GM18502 (cell line): ENCODE results near the gene DGKZ.
A peak's percentile ranks its signal among the peaks of the same experiment; 100 is the strongest.
"Not testable (repeated sequence)": the region's sequence is repeated elsewhere in the genome, so short reads cannot be mapped to it uniquely, and the experiment has no call there.

Experiments
- ATAC-seq: cut with Tn5 transposase; IDR thresholded peaks from one replicate; pipeline ENCODE4 v1.9.1; 2021; ENCODE audit warnings: mild to moderate bottlenecking; ENCODE audit not compliant: unreplicated experiment, poor library complexity

DGKZ gene

DNA sequence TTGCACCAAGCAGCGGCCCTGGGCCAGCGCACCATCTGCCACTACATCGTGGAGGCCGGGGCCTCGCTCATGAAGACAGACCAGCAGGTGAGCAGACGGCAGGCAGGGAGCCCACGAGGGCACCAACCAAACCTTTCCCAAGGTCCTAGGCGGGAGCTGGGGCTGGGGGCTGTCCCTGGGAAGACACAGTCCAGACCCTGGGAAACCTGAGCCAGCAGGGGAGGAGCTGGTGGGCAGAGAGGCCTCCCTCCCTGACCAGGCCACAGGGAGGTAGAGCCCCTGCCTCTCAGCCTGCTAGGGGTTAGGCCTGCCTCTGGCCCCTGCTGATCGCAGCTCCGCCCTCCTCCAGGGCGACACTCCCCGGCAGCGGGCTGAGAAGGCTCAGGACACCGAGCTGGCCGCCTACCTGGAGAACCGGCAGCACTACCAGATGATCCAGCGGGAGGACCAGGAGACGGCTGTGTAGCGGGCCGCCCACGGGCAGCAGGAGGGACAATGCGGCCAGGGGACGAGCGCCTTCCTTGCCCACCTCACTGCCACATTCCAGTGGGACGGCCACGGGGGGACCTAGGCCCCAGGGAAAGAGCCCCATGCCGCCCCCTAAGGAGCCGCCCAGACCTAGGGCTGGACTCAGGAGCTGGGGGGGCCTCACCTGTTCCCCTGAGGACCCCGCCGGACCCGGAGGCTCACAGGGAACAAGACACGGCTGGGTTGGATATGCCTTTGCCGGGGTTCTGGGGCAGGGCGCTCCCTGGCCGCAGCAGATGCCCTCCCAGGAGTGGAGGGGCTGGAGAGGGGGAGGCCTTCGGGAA lies 32.4 kb downstream of the DGKZ start:
- ATAC-seq, result not testable (repeated sequence)

DNA sequence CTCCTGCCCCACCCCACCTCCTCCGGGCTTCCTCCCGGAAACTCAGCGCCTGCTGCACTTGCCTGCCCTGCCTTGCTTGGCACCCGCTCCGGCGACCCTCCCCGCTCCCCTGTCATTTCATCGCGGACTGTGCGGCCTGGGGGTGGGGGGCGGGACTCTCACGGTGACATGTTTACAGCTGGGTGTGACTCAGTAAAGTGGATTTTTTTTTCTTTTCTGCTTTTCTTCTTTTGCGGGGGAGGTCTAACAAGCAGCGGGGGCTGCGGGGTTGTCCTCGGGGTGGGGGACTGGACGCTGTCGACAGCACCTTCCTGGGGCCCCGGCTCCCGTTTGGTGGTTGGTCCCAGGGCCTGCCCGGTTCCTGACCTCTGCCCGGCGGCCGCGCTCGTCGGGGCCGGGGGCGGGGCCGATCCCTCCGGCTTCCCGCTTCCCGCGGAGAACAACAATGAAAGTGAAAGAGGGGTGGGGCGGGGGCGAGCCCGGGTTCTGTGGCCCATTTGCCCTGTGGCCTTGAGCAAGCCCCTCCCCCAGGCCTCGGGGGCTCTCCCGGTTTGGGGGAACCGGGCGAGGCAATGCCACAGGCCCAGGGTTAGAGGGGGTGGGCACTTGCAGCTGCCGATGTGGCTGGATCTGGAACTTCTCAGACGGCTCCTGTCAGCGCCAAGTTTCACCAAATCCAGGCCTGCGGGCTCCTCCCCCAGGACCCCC lies 33.2 kb downstream of the DGKZ start:
- no peak for ATAC-seq

DNA sequence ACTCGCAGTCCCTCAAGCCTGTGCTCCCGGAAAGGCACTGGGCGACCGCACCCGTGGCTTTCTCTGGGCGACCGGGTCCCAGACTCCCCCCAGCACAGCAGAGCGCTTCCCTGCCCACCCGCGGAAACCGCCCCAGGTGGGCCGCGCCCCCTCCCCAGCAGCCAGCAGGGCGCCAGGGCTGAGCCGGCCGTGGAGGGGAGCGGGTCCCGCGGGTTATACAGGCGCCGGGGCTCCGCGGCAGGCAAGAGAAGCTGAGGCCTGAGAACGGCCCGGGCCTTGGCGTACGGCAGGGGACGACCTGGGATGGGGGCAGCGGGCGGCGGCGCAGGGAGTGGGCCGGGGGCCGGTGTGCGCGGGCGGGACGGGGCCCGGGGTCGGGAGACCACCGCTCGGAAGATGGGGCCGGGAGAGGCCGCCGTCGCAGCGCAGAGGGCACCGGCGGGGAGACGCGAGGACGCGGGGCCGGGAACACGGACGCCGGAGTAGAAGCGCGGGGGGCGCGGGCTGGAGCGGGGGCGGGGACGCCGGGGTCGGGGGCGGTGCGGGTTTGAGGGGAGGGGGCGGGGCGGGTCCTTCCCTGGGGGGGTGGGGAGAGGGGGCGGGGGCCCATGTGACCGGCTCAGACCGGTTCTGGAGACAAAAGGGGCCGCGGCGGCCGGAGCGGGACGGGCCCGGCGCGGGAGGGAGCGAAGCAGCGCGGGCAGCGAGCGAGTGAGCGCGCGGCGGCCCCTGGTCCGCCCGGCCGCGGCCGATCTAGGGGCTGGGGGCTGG lies 34.0 kb downstream of the DGKZ start, which contains the start of gene MDK:
TSS of gene MDK (plus strand) at position 622 of the 771 bp plus-strand sequence. CDS start 389 bp downstream, outside the sequence.
- ATAC-seq, result no peak

DNA sequence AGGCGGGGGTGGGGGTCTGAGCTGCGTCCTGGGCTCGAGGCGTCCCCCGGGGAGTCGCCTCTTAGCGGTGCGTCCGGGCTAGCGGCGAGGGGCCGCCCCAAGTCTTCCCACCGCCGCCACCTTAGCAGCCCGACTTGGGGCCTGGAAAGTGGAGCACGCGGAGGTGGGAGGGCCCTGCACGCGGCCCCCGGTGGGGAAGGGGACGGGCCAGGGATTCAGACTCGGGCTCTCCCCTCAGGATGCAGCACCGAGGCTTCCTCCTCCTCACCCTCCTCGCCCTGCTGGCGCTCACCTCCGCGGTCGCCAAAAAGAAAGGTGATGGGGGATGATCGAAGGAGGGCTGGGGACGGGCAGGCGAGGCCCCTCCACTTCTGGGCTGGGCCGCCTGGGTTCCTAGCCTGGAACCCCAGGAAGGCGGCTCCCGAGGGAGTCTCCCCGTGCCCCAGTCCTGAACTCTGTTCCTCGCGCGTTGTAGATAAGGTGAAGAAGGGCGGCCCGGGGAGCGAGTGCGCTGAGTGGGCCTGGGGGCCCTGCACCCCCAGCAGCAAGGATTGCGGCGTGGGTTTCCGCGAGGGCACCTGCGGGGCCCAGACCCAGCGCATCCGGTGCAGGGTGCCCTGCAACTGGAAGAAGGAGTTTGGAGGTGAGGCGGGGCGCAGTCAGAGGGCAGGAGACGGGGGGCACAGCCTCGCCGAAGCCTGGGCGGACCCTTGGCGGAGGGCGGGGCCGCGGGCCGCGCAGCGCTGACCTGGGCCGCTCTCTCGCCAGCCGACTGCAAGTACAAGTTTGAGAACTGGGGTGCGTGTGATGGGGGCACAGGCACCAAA lies 34.8 kb downstream of the DGKZ start:
- no peak for ATAC-seq

DNA sequence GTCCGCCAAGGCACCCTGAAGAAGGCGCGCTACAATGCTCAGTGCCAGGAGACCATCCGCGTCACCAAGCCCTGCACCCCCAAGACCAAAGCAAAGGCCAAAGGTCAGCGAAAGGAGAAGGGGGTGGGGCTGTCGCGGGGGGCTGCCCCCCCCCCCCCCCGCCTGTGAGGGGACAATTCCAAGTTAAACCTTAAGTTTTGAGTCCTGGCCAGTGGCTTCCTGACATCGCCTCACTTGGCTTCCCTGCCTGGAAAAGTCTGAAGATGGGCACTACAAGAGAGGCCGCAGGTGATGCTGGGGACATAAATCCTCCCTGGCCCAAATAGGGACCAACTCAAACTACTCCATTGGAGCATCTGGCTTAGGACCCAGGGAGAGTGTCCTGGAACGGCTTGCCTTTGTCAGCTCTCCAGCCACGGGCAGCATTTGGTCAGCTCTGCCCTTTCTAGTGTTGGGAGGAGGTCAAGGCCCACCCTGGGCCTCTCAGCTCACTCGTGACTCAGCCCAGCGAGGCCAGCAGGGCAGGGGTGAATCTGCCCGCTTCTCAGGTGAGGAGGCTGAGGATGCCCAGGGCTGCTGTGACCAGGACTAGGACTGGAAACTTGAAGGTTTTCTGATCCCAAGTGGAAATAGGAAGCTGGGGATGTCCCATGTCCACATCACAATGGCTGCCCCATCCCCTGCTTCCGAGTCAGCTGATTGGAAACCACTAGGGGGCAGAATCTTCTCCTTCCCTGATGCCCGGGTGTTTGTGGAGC lies 35.6 kb downstream of the DGKZ start:
- no peak for ATAC-seq

DNA sequence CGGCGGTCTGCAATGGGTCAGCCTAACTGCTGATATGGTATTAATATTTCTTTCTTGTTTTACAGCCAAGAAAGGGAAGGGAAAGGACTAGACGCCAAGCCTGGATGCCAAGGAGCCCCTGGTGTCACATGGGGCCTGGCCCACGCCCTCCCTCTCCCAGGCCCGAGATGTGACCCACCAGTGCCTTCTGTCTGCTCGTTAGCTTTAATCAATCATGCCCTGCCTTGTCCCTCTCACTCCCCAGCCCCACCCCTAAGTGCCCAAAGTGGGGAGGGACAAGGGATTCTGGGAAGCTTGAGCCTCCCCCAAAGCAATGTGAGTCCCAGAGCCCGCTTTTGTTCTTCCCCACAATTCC lies 36.1 kb downstream of the DGKZ start:
- no peak for ATAC-seq

DNA sequence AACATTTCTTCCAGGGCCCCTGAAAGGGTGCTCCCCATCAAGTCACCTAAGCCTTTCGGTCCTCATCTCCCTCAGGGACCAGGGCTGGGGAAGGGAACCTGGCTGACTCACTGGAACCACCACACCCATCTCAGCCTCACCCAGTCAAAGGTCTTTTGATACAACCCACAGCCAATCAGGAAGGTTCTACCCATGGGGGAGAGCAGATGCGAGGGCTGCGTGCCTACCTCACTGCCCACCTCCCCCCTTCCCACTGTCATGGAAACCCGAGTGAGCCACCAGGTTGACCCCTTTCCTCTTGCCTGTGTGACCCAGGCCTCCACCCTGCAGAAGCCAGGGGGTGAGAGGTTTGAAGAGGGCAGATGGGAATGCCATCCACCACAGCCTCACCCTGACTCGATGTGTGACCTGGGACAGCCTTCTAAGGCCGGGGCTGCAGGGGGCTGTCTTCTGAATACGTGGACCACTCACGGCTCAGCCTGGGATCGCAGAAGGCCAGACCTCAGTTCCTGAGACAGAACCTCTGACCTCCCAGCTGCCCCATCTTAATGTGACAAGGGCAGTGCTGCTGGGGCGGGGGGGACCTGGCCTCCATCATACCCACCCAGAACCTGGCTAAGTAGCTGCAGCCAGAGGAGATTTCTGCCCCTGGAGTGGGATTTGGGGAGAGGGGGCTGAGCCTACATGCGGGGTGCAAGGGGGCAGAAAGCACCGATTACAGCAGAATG lies 36.9 kb downstream of the DGKZ start:
- no peak for ATAC-seq

DNA sequence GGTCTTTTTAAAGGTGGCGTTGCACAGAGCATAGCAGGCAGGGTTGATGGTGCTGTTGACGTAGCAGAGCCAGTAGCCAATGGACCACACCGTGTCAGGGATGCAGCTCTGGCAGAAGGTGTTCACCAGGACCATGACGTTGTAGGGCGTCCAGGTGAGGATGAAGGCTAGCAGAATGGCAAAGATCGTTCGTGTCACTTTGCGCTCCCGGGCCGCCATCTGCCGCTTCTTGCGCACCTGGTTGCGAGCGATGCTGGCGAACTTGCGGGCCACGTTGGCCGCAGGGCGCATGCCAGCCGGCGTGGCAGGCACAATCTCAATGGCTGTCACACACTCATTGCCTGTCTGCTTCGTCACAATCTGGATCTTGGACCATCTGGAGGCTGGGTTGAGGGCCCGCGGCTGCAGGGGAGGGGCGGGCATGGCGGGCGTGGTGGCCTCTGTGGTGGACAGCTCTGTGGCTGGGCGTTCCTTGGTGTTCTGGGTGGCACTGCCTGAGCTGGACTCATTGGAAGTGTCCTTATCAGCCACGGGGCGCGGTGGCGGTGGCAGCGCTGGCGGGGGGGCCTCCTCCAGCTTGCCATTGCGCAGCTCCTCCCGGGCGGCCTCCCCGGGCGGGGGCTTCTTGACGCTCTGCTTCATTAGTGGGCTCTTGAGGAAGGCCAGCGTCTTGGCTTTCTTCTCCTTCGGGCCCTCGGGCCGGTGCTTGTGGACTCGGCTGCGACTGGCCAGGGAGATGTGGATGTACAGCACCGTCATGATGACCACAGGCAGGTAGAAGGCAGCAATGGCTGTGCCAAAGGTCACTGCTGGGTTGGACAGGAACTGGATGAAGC lies 38.1 kb downstream of the DGKZ start:
- no peak for ATAC-seq

DNA sequence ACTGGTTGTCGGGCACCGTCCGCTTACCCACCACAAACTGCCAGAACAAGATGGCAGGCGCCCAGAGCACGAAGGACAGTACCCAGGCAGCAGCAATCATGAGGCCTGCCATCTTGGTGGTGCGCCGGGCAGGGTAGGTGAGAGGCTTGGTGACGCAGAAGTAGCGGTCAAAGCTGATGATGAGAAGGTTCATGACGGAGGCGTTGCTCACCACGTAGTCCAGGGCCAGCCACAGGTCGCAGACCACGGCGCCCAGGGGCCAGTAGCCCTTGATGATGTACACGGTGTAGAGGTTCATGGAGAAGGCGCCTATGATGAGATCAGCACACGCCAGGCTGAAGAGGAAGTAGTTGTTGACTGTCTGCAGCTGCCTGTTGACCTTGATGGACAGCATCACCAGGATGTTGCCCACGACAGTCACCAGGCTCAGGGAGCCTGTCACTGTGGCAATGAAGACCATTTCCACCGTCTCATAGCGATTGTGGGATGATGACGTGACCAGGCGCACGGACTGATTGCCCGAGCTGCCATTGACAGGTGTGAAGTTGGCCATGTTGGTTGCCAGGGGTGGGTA lies 38.8 kb downstream of the DGKZ start:
- ATAC-seq, result no peak

DNA sequence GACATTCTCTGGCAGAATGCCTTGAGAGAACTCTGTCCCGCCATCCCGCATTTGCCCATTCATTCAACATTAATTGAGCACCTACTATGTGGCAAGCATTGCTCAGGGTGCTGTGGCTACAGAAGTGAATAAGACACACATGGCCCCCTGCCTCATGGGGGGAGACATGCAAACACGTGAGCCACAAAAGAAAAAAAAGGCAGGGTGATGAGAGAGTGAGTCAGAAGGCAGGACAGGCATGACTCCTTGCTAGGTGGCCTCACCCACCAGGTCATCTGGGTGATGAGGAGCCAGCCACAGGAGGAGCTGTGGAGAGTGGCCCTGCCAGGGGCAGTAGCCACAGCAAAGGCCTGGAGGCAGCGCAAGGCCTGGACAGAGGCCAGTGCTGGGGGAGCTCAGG lies 39.4 kb downstream of the DGKZ start:
- no peak for ATAC-seq

DNA sequence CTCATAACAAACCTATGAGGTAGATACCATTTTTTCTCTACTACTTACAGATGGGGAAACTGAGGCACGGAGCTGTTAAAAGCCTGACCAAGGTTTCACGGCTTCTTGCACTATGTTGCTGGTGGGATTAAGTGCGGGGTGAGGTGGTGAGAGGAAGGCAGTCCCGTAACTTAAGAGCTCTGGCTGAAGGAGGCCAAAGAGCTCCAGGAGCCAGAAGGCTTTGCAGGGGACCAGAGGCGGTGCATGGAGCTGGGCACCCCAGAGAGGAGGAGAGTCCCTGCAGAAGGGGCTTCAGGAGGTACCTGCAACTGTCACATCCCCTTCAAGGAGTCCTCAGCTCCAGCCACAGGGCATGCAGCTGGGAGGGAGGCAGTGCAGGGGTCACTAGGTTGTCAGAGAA lies 40.2 kb downstream of the DGKZ start:
- ATAC-seq, result no peak

DNA sequence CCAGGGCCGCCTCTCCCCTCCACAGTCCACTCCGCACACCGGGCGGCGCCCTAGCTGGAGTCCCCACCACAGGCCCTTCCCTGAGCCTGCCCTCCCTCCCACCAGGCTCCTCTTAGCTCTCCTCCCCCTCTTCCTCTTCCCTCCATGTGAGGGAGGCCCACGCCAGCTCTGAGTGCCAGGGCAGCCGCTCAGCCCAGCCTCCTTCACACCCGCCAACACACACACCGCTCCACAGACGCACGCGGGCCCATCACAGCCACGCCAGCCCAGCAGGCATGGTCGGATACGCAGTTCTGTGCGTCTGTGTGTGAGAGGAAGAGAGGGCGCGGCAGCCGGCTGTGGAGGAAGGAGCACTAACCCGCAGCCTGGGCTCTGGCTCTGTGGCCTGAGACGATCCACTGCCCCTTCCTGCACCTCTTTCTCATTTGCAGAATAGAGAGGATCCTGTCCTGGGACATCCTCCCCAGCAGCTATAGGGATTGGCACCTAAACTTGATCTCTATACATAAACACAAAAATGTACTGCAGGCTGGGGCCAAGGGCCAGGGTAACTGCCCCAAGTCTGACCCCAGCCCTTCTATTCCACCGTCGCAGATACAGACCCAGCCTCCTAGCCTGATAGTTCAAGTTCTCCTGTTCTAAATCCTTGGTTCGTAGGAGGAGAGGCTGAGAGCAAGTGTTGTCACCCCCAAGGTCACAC lies 40.8 kb downstream of the DGKZ start:
- no peak for ATAC-seq

DNA sequence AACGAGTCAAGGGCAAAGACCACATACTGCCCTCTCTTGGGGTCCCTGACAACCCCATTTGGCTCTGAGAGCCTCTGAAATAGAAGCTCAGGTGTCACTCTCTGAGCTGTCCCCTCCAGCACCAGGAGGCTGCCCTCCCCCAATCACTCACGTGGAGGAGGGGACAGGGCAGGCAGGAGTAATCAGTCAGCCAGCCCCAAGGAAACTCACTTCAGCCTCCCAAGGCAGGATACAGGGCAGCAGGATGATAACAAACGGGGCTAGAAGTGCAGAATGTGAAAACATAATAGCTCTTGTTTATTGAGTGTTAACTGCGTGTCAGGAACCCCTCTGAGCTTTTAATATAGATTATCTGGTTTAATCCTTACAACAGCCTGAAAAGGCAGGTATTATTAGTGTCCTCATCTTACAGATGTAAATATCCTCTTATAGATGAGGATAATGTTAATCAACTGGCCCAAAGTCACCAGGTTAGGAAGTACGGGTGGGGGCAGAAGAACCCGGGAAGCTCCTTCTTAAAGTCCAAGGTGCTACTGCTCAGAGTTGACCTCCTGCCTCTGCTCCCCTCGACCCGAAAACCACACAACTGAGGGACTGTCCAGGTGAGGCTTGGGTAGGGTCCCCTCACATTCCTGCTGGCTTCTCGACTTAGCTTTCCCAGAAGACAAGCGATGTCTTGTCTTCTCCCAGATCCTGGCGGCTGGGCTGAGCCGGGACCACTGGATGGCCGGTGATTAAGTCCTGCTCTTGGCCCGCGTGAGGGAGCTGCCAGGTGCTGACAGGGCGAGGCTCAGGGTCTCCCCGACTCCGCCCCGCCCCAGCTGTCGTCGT lies 41.6 kb downstream of the DGKZ start:
- no peak for ATAC-seq

DNA sequence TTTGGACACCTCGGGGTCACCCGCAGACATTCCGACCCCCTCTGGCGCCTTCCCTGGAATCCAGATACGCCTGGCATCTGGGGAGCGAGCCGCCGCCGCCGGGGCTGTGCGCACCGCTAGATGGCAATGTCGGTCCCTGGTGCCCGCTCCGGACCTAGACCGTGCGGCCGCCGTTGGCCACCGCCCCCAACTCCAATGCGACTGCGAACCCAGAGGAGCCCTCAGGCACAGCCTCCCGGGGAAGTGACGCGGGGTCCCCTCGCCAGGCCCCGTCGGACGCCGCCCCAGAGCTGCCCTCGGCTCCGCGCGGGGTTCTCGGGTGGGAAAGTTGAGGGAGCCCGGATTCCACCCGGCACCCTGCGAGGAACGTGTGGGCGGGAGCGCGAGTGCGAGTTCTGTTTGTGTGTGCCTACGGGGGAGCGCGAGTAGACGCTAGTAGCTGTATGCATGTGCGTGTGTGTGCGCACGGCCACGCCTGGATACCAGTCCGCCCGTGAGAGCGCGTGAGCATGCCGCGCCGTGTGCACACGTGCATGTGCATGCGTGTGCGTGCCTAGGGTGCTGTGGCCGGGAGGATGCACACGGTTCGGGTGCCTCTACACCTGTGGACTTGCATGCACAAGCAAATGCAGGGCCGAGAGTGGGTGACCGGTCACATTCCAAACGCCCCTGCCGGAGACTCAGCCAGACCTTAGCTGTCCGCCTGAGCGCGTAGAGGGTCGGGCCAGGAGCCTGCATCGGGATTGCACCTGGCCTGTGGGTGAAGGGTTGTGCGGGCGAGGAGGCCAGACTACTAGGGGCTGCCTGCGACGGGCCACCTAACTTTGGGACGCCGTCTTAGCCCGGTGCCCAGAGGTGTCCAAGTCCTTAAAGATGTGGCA lies 42.4 kb downstream of the DGKZ start:
- ATAC-seq, result peak; percentile 52
